Germinal center (tissue), 1 donor: ENCODE measurements around the gene TBC1D2B.

Experiments
- DNase-seq: peaks from one replicate; pipeline ENCODE4 v3.0.0; 2012; ENCODE audit warnings: mixed read lengths, low spot score

The TBC1D2B gene

DNA sequence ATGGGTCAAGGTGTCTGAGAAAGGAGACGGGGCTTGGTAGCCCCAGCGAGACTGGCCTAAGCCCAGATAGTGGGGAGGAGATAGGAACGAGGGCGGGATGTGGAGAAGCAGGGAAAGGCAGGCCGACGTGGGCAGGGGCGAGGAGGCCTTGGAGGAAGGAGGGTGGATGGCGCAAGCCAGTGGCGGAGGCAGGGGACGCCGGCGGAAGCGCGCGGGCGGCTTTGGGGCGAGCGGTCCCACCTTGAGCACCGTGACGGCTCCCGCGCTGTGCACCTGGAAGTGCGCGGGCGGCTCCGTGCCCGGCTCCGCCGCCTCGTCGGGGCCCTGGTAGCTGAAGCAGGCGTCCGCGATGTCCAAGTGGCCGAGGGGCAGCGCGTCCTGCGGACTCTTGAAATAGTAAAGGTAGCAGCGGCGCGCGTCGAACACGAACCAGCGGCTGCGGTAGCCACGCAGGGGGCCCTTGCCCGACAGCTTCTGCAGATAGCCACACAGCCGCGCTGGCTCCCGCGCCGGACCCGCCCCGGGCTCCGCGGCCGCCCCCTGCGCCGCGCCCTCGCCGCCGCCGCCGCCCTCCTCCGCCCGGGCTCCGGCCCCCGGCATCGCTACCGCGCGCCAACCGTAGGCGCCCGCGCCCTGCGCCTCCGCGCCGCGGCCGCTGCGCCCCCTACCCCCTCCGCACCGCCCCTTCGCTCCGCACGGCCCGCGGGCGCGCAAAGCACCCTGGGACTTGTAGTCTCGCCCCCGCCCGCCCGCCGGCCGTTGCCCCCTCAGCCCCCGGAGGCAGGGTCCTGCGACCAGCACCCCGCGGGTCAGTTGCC is at the start of gene TBC1D2B:
Gene TBC1D2B, minus strand, starts transcription at position 659 of the 818 bp plus-strand sequence. Its CDS starts 59 bp downstream, at position 600.
- DNase-seq, result peak; percentile 78

DNA sequence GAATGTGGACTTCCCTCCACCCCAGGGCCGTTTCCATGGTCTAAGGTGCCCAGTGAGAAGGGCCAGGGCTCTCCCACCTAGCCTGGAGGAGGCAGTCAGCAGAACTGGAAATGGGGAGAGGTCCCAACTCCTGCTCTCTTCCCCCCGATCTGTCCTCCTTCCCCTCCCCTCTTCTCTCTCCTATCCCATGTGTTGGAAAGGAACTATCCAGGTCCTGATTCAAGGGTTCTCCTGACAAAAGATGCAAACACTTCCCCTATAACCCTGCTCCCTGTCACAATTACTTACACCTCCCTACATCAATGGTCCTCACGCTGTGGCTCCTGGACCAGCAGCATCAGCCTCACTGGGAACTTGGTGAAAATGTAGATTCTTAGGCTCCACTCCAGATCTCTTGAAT is 47.8 kb upstream of the TBC1D2B start:
- no peak for DNase-seq

DNA sequence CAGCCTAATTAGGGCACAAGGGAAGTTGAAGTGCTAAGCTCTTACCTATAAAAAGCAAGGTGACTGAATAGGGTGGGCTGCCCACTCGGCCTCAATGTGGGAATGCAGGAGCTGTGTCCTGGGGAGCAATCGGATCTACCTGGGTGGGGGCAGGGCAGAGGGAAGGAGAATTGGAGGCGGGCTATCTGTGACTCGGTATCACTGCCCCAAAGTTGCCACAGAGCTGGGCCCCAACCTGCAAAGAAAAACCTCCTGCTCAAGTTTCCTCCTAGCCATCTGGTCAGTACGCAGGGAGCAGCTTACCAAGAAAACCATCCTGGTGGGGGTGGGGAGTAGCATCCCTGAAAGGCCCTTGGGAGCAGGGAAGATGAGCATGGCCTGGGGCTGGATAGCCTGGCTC is 43.0 kb upstream of the TBC1D2B start:
- DNase-seq, result no peak

DNA sequence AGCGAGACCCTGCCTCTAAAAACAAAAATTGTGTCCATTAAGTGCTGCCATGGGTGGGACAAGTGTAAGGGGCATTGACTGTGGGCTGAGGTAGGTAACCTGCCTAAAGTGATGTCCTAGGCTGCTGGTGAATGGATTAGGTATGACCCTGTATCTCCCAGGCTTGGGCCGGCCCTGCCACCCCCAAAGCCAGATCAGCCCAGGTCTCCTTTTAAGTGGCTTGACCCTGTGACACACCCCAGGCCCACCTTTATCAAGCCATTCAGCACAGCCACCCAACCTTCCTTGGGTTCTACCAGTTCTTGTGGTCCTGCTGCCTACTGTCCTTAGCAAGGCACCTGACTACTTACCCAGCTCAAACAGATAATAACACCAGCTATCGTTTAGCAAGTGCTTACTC is 35.0 kb upstream of the TBC1D2B start:
- no peak for DNase-seq

DNA sequence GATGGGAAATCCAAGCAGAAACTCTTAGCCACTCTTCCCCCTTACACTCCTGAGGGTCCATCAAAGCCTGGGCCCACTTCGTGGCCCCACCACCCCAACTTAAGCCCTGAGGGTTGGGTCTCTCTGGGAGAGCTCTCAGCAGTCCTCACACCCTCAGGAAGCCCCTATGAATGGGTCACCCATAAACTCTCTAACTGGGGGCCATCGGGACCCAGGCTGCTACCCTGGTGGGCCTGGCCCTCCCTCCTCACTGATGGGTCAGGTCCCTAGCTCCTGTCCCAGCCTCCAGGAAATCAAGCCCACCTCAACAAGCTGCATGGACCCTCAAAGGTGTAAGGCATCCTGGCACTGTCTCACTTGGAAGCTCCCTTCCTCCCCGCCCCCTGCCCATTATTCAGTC is 34.3 kb upstream of the TBC1D2B start:
- no peak for DNase-seq

DNA sequence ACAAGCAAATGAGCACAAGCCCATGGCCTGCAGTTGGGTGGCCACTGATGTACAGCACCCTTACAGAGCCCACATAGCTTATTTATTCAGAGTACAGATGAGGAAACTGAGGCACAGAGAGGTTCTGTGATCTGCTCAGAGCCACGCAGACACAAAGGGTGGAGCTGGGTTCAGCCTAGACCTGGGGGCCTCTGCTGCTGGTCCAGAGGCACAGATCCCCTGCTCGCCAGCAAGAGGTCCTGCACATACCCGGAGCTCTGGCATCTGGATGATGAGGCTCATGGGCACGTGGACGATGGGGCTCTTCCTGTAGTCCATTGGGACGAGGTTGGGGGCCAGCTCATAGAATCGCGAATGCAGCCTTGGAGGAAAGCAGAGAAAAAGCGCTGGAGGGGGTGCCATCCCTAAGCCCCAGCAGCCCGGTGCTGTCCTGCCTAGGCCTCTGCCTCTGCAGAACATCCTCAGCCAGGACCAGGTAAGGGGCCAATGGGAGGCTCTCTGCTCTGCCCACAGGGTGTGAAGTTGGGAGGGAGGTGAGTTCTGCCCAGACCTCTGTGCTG is 33.5 kb upstream of the TBC1D2B start:
- no peak for DNase-seq

DNA sequence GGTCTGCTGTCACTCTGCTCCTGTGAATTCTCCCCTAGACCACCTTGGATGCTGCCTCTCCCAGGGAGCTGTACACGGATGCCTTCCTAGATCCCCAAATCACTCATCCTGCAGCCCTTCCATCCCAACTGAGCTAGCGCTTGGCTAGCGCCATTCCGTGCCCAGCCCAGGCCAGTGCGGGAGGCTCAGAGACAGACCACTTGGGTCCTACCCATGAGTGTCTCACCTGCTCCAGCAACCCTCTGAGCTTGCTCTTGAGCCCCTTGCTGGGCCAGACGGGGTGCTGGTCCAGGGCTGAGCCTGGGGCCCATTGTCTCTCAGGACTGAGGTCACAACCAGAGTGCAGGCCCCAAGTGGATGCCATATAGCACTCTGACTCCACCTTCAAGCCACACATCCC is 32.6 kb upstream of the TBC1D2B start:
- no peak for DNase-seq

DNA sequence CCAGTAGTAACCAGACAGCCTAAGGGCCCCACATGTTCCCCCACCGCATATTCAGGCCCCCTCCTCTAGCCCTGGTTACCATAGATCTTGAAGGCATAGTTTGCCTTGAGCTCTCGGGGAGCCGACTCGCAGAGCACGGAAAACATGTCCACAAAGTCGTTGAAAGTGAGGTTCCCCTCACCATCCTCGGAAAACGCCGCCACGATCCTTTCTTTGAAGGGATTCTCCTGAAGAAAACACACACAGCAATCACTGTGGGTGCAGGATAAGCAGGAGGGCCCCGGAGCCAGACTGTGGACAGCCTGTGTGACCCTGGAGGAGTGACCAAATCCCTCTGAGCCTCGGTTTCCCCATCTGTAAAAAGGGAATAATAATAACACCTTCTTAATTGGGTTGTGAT is 31.6 kb upstream of the TBC1D2B start:
- DNase-seq, result no peak

DNA sequence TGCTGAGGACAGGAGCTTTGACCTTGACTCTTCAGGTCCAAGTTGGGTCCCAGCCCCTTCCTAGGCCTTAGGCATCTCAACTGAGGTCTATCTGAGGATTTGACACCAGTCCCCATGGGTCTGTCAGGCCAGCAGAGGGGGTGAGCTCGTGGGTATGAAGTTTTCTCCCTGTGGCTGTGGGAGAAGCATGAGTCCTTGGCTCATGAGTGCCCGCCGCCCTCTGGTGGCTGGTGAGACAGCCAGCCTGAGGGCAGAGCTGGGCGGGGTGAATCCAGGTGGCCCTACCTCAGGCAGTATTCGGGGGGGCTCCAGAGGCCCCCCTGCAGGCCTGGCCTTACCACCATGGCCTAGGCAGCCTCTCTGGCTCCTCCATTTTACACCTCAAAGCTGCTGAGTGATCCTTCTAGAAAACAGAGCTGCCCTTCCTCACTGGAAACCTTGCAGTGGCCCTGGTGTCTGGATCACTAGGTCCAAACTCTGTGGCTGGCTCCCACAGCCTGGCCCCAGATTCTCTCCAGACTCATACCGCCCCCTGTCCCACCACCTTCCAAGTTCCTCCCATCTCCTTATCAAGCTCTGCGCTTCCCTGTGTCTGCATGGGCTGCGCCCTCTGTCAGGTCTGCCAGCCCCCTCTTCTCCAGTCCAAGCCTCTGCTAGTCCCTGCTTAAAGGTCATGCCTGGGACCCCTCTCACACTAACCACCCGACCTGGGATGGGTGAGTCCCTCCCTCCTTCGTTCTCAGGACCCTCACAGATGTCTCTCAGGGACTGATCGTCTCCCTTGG is 31.0 kb upstream of the TBC1D2B start:
- DNase-seq, result peak; percentile 91

DNA sequence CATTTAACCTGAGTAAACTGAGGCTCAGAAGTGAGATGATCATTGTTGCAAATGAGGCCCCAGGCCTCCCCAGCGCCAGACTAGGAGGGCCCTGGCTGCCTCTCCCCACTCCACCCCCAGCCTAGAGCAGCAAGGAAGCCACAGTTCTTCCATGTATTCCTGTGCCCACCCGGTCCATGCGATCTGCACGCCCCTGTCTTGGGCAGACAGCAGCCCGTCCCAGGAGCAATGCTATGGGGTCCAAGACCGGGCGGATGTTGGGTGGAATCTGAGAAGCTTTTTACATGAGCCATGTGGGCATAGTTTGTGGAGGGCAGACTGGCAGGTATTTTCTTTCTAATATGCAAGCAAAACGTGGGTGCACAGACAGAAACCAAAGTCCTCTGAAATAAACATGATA is 30.0 kb upstream of the TBC1D2B start:
- DNase-seq, result no peak

DNA sequence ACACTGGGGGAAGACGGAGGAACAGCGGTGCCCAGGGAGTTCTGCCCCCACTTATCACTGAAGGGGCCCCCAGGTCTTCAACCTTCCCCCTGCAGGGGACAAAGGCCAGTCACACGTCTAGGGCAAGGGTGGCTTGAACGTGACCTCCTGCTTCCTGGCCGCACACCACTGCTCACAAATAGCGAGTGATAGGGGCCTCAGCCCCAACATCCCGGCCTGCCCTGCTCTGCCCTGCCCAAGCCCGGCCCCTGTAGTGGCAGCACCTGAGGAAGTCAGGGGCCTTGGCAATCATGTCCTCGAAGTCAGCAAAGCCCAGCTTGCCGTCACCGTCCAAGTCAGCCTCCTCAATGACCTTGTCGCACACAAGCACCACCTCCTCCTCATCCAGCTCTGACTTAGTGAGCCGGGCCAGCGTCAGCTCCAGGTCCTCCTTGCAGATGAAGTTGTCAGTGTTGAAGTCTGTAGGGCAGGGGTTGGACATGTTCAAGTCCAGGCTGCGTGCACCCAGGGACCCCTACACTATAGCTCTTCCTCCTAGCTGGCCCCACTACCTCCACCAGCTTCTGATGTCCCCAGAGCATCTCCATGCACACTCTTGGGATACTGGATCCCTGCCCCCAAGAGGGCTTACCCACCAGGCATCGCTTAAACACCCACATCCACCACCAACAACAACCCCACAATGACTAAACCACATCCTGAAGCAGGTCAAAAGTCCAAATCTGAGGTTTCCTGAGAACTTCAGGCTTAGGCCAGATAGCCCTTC is 28.1 kb upstream of the TBC1D2B start:
- DNase-seq, result no peak

DNA sequence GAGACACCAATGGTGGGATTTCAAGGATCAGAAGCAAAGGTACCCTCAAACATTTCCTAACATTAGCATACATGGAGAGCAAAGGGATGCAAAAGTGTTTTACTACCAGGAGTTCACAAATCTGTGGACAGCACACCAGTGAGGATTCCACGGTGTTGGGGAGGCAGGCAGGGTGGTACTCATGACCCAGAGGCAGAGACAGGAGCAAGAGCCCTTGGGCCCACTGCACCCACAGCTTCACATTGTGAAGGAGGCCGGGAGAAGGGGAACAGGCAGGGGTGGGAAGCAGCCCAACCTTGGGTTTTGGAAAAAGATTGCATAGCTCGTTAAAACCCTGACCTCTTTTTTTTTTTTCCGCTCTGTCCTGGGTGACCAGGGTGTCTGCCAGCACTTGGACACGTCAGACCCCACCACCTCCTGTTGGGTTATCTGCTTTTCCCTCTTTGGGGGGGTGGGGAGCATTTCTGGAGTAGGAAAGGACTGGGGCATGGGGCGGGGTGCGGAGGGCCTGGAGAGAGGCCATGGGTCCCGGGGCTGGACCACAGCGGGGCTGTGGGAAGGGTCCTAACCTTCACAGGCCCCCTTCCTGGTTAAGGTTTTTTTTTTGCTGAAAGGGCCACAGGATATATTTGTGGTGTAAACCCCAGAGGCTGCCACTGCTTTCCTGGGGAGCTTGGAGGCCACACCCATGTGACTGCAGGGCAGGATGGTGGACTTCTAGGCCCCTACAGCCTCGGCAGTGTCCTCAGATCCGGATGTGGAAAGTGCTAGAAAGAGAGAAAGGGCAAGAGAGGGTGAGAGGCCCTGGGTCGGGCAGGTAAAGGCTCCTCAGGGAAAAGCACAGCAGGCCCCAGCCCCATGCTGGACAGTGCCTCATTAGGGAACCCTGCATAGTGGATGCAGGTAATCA is 27.3 kb upstream of the TBC1D2B start:
- no peak for DNase-seq

DNA sequence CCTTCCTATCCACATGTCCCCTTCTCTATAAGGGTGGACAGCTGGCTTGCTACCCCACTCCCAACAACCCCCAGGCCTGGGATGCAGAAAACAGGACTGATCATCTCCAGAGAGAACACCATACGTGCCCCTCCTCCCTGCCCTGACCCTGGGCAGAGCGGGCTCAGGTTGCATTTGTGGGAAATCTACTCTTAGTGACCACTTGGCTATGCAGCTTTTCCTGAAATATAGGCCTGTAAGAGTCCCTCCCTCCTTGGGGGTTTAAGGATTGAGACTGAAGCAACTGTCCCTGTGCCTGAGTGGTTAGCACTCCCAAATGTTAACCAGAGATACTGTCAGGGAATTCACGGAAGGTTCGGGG is 26.6 kb upstream of the TBC1D2B start:
- no peak for DNase-seq

DNA sequence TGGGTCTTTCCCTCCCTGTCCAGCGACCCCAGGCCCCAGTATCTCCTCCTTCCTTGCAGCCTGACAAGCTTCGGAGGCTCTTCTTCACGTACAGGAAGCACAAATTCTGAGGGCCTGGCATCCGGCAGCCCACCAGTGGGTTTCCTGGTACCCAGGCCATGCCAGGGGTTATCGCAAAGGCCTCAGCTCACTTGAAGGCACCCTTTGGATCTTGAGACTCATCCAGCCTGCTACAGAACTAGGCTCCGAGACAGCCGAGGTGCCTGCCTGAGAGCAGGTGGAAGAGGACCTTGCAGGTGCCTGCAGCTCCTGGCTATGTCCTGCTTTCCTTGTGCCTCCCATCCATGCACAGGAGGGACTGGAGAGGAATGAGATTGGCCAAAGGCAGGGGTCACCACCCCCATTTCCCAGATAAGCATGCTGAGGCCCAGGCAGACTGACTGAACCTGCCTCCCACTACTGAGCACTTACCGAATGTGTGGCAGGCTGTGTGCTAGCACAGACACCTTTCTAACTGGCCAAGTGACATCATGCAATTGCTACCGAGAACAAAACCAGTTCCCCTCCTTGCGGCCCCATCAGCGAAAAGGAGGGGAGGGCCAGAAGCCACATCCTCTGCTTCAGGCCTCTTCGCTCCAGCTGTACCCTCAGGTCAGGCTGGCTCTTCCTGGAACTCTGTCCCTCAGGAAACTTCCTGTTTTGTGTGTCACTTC is 26.1 kb upstream of the TBC1D2B start:
- no peak for DNase-seq

DNA sequence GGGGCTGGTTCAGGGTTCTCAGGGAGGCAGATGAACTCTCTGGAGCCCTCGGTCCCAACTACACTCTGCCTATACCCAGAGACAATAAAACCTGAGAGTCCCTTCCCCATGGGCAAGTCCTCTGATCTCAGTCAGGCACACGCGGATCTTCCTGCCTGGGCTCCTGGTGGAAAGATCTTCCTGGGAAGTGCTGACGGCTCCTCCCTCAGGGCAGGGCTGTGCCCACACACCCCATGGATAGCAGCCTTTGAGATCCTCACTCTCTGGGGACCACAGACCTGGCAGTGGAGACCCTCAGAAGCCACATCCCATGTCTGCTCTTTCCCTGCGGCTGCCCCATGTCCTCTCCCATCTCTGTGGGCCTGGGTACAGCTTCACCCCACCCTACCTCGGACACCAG is 25.2 kb upstream of the TBC1D2B start:
- DNase-seq, result no peak

DNA sequence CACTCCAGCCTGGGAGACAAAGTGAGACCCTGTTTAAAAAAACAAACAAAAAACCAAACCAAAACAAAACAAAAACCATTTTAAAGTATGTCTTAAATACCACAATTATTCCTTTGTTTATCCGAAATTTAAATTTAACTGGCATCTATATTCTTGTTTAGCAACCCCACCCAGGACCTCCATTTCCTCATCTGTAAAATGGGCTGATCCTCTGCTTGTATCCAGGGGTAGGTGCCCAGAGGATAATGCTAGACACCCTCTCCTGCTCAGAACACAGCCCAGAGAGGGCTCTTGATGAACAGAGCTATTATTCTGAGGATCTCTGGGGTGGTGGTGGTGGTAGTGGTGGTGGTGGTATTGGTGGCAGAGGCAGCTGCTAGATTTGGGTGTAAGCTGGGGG is 24.7 kb upstream of the TBC1D2B start:
- DNase-seq, result no peak

DNA sequence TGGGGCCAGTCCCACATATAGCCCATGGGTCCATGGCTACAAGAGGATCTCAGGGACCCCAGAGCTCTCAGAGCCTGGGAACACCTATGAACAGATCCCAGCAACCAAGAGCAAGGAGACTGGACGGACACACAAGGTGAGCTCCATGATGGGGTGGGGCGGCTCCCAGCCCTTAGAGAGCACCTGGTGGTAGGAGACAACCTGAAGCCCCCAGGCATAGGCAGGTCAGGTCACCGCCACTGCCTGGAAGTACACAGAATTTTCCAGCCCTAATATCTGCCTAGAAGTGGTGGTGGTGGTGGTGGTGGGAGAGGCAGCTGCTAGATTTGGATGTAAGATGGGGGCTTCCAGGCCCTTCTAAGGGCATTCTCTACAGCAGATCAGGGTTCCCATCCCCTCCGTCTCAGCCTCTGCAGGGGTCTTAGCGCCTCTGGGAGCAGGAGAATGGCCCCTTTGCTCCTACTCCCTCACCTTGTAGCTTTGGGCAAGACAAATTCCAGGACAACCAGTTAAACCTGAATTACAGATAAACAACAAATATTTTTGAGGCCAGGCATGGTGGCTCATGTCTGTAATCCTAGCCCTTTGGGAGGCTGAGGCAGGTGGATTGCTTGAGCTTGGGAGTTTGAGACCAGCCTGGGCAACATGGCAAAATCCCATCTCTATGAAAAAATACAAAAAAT is 24.1 kb upstream of the TBC1D2B start:
- no peak for DNase-seq

DNA sequence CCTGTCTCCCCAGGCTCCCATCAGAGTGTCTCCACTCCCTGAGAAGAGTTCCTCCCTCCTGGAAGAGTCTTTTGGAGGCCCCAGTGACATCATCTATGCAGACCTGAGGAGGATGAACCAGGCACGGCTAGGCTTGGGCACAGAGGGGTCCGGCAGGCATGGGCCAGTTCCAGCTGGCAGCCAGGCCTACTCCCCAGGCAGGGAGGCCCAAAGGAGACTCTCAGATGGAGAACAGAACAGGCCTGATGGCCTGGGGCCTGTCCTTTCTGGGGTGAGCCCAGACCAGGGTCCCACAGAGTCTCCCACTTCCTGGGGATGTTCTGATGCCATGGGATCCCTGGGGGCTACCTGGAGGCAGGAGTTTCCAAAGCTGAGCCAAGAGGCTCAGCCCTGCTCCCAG is 23.4 kb upstream of the TBC1D2B start:
- no peak for DNase-seq

DNA sequence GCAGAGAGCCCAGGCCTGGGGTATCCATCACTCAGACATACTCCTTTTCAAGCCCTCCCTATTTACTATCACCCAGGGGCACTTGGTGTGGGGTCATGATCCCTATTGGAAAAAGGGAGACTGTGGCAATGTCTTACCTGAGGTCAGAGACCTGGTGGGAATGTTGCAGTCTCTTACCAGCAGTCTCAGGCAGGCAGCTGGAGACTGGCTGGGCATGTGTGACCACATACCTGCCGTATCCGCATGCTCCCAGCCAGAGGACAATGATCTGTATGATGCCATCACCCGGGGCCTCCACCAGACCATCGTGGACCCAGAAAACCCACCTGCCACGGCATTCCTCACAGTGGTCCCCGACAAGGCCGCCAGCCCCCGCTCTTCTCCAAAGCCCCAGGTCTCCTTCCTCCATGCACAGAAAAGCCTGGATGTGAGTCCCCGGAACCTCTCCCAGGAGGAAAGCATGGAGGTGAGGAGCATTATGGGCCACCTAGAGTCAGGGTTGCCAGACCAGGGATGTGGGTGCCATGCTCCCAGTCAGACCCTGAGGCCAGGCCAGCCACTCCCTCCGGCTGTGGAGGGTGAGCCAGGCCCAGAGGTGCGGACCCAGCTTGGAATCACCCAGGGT is 20.7 kb upstream of the TBC1D2B start:
- no peak for DNase-seq

DNA sequence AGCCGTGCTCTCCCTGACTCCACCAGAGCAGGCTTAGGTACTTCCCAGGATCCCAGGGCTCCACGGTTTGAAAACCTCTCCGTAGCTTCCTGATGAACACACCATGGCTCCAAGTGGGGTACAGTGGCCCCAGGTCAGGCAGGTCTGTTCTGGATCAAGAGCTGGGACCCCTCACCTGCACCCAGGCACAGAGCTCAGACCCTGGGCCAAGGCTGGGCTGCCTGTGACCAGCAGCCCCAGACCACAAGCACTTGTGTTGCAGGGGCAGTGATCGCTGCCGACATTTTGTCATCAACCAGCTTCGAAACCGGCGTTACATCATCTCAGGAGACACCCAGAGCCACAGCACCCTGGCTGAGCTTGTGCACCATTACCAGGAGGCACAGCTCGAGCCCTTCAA is 20.2 kb upstream of the TBC1D2B start:
- no peak for DNase-seq
